SU-DHL-6 (cell line): ENCODE data around the gene PRKACA.

Experiments
- CTCF ChIP-seq: fragments of 200-600 bp; sonication (generic); IDR thresholded peaks from one replicate; pipeline ENCODE4 v1.5.1; 2017; ENCODE audit warnings: antibody characterized with exemption, mild to moderate bottlenecking, low read length, moderate library complexity; ENCODE audit not compliant: insufficient read depth, poor library complexity, severe bottlenecking
- EZH2phosphoT487 ChIP-seq: fragments of 200-600 bp; sonication (generic), shearing (Covaris generic); conservative IDR thresholded peaks from 2 replicates; pipeline ENCODE4 v1.6.1; 2018; ENCODE audit warnings: mild to moderate bottlenecking, antibody characterized with exemption, low read length, moderate library complexity, mixed read lengths

GRCh38 chr19:14058182-14059092, 59.1 kb downstream of the PRKACA start:
- TF ChIP-seq CTCF (no peak), EZH2phosphoT487 (no peak)
